T-helper 1 cell (primary cell): ENCODE measurements around the gene SEZ6L.
A peak's percentile ranks its signal among the peaks of the same experiment; 100 is the strongest.

Source experiments
- DNase-seq, 5 donors: peaks; one replicate each; pipeline ENCODE4 v3.0.0-alpha.2; 2012 to 2020

SEZ6L gene

GRCh38 chr22:26303475-26303874 lies 134.2 kb downstream of the SEZ6L start:
- DNase-seq: no peak

GRCh38 chr22:26304730-26305129 lies 135.5 kb downstream of the SEZ6L start:
- DNase-seq: no peak

GRCh38 chr22:26308467-26308866 lies 139.2 kb downstream of the SEZ6L start:
- no peak for DNase-seq

- DNase-seq: no peak
Measured at GRCh38 chr22:26310616-26311015, 141.4 kb downstream of the SEZ6L start.

- no peak for DNase-seq
Measured at GRCh38 chr22:26313291-26313690, 144.0 kb downstream of the SEZ6L start.

- DNase-seq: no peak
Measured at GRCh38 chr22:26314171-26314570, 144.9 kb downstream of the SEZ6L start.

GRCh38 chr22:26314656-26315055 lies 145.4 kb downstream of the SEZ6L start:
- DNase-seq: no peak

- no peak for DNase-seq
Measured at GRCh38 chr22:26316732-26317285, 147.5 kb downstream of the SEZ6L start.

- DNase-seq: no peak
Measured at GRCh38 chr22:26318975-26319374, 149.7 kb downstream of the SEZ6L start.

GRCh38 chr22:26320447-26320846 lies 151.2 kb downstream of the SEZ6L start:
- no peak for DNase-seq

GRCh38 chr22:26321469-26321913 lies 152.2 kb downstream of the SEZ6L start:
- no peak for DNase-seq

- DNase-seq: no peak
Measured at GRCh38 chr22:26322179-26322905, 153.1 kb downstream of the SEZ6L start.

GRCh38 chr22:26323013-26323412 lies 153.8 kb downstream of the SEZ6L start:
- no peak for DNase-seq

GRCh38 chr22:26324150-26324549 lies 154.9 kb downstream of the SEZ6L start:
- no peak for DNase-seq

GRCh38 chr22:26325641-26326040 lies 156.4 kb downstream of the SEZ6L start:
- no peak for DNase-seq

GRCh38 chr22:26326803-26327202 lies 157.5 kb downstream of the SEZ6L start:
- DNase-seq: no peak

GRCh38 chr22:26327306-26327705 lies 158.0 kb downstream of the SEZ6L start:
- DNase-seq: no peak

- DNase-seq: no peak
Measured at GRCh38 chr22:26328221-26328620, 159.0 kb downstream of the SEZ6L start.

GRCh38 chr22:26330971-26331625 lies 161.8 kb downstream of the SEZ6L start:
- peak in 4 of 5 donors; percentile 23 to 46 (median 35) for DNase-seq

GRCh38 chr22:26333088-26333800 lies 164.0 kb downstream of the SEZ6L start:
- no peak for DNase-seq

GRCh38 chr22:26334232-26334631 lies 165.0 kb downstream of the SEZ6L start:
- no peak for DNase-seq

- no peak for DNase-seq
Measured at GRCh38 chr22:26336773-26337172, 167.5 kb downstream of the SEZ6L start.

- DNase-seq: no peak
Measured at GRCh38 chr22:26339755-26340154, 170.5 kb downstream of the SEZ6L start.
